A673 (cell line): ENCODE measurements around the gene PYHIN1.

ENCODE experiments used
- CTCF ChIP-seq: fragments of 300-800, 200-600 bp; sonication (generic); conservative IDR thresholded peaks from 2 replicates; pipeline ENCODE4 v1.5.1; 2017; ENCODE audit warnings: low read depth, mild to moderate bottlenecking, antibody characterized with exemption, low read length, moderate library complexity, mixed read lengths
- EZH2 ChIP-seq: fragments of 200-600 bp; sonication (generic); IDR thresholded peaks from 2 replicates; pipeline ENCODE4 v1.6.1; 2017; ENCODE audit warnings: borderline replicate concordance, low read depth, mild to moderate bottlenecking, mixed read lengths, antibody characterized with exemption, low read length; ENCODE audit not compliant: poor library complexity, severe bottlenecking

GRCh38 chr1:158916085-158916484 is 15.3 kb upstream of the PYHIN1 start:
- TF ChIP-seq CTCF = no peak
- TF ChIP-seq EZH2 = no peak
